ENCODE results near the gene TMEM115. TPM values are rescaled to one million over a fixed set of nuclear protein-coding genes. Genes with fewer than 3 reads are reported as not detected.

The TMEM115 gene
- total and polyA plus RNA-seq, 10 of the 15 experiments (the other 5 are each of a cell fraction or from before 2014, with no cell fraction given): 1.9 to 18.7 (median 13.2) TPM

GRCh38 chr3:50333744-50334328 lies 25.5 kb downstream of the TMEM115 start (continued):
- TF ChIP-seq ATF2 (IDR thresholded peaks at IDR 0.05; ENCODE audit: low read length) (no peak), ZNF207 (IDR thresholded peaks at IDR 0.05; ENCODE audit: borderline replicate concordance) (no peak), ZNF24 (IDR thresholded peaks at IDR 0.05) (no peak), IRF4 (IDR thresholded peaks at IDR 0.05; ENCODE audit: low read depth, low read length) (no peak), ZZZ3 (IDR thresholded peaks at IDR 0.05; ENCODE audit: control insufficient read depth, insufficient read length, low read depth) (no peak), TBL1XR1 (IDR thresholded peaks at IDR 0.05; ENCODE audit: low read depth, low read length) (no peak)
- TF ChIP-seq, protein P1, sequence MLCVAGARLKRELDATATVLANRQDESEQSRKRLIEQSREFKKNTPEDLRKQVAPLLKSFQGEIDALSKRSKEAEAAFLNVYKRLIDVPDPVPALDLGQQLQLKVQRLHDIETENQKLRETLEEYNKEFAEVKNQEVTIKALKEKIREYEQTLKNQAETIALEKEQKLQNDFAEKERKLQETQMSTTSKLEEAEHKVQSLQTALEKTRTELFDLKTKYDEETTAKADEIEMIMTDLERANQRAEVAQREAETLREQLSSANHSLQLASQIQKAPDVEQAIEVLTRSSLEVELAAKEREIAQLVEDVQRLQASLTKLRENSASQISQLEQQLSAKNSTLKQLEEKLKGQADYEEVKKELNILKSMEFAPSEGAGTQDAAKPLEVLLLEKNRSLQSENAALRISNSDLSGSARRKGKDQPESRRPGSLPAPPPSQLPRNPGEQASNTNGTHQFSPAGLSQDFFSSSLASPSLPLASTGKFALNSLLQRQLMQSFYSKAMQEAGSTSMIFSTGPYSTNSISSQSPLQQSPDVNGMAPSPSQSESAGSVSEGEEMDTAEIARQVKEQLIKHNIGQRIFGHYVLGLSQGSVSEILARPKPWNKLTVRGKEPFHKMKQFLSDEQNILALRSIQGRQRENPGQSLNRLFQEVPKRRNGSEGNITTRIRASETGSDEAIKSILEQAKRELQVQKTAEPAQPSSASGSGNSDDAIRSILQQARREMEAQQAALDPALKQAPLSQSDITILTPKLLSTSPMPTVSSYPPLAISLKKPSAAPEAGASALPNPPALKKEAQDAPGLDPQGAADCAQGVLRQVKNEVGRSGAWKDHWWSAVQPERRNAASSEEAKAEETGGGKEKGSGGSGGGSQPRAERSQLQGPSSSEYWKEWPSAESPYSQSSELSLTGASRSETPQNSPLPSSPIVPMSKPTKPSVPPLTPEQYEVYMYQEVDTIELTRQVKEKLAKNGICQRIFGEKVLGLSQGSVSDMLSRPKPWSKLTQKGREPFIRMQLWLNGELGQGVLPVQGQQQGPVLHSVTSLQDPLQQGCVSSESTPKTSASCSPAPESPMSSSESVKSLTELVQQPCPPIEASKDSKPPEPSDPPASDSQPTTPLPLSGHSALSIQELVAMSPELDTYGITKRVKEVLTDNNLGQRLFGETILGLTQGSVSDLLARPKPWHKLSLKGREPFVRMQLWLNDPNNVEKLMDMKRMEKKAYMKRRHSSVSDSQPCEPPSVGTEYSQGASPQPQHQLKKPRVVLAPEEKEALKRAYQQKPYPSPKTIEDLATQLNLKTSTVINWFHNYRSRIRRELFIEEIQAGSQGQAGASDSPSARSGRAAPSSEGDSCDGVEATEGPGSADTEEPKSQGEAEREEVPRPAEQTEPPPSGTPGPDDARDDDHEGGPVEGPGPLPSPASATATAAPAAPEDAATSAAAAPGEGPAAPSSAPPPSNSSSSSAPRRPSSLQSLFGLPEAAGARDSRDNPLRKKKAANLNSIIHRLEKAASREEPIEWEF (IDR thresholded peaks at IDR 0.05; ENCODE audit: insufficient replicate concordance, low read depth, low read length): no peak
